ENCODE results near the gene MYBPHL. TPM values are rescaled to one million over a fixed set of nuclear protein-coding genes. Genes with fewer than 3 reads are reported as not detected.
A peak's percentile ranks its signal among the peaks of the same experiment; 100 is the strongest.

Gene MYBPHL
- total and polyA plus RNA-seq, 2 donors (not counting 1 experiment from before 2014, with no cell fraction given): not detected

- Histone ChIP-seq H3K4me3 (replicated peaks in 1 of 4; ENCODE audit: control extremely low read depth in 1 of 4, insufficient read depth in 1 of 4, low read depth in 3 of 4, low read length in 4 of 4) (no peak overlapping the region), H2AFZ (ENCODE audit: low read length) (no peak overlapping the region), H3K27me3 (ENCODE audit: control insufficient read depth, insufficient read depth, low read length) (no peaks in the 10 kb centered on the region), H3K27ac (ENCODE audit: insufficient read depth, low read length) (no peak overlapping the region), H3K9me3 (ENCODE audit: control insufficient read depth, insufficient read depth, low read depth, low read length) (no peaks in the 10 kb centered on the region), H3K36me3 (ENCODE audit: control insufficient read depth, insufficient read depth, low read length) (no peaks in the 10 kb centered on the region), H3K79me2 (ENCODE audit: control insufficient read depth, insufficient read depth, low read length) (no peaks in the 10 kb centered on the region), H3K9ac (ENCODE audit: insufficient read depth, low read length) (no peak overlapping the region), H4K20me1 (ENCODE audit: control insufficient read depth, extremely low read depth, insufficient read depth, low read length) (no peaks in the 10 kb centered on the region), H3K4me1 (ENCODE audit: control insufficient read depth, extremely low read depth, insufficient read depth, low read length) (no peaks in the 10 kb centered on the region), H3K4me2 (ENCODE audit: extremely low read depth, insufficient read depth, low read length) (no peak overlapping the region)
- DNase-seq (ENCODE audit: low read depth in 2 of 2): no peak
- TF ChIP-seq EZH2 (IDR thresholded peaks at IDR 0.05; ENCODE audit: low read length, missing control alignments): no peak
- TF ChIP-seq, protein P1, sequence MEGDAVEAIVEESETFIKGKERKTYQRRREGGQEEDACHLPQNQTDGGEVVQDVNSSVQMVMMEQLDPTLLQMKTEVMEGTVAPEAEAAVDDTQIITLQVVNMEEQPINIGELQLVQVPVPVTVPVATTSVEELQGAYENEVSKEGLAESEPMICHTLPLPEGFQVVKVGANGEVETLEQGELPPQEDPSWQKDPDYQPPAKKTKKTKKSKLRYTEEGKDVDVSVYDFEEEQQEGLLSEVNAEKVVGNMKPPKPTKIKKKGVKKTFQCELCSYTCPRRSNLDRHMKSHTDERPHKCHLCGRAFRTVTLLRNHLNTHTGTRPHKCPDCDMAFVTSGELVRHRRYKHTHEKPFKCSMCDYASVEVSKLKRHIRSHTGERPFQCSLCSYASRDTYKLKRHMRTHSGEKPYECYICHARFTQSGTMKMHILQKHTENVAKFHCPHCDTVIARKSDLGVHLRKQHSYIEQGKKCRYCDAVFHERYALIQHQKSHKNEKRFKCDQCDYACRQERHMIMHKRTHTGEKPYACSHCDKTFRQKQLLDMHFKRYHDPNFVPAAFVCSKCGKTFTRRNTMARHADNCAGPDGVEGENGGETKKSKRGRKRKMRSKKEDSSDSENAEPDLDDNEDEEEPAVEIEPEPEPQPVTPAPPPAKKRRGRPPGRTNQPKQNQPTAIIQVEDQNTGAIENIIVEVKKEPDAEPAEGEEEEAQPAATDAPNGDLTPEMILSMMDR (conservative IDR thresholded peaks at IDR 0.05 in 1 of 2, IDR thresholded peaks at IDR 0.05 in 1 of 2; ENCODE audit: low read depth in 1 of 2, low read length in 2 of 2): no peak
Observed at GRCh38 chr1:109268431-109269211, 38.2 kb downstream of the MYBPHL start.

GRCh38 chr1:109267743-109268300, 39.0 kb downstream of the MYBPHL start:
- H3K36me3 ChIP-seq (ENCODE audit: control insufficient read depth, insufficient read depth, low read length): no peaks in the 10 kb centered on the region
- no peaks in the 10 kb centered on the region for H3K27me3 ChIP-seq (ENCODE audit: control insufficient read depth, insufficient read depth, low read length)
- peak in 1 of 2 donors; percentile 73 for DNase-seq (ENCODE audit: low read depth in 2 of 2)
- no peak overlapping the region for H3K4me2 ChIP-seq (ENCODE audit: extremely low read depth, insufficient read depth, low read length)
- no peak overlapping the region for H3K9ac ChIP-seq (ENCODE audit: insufficient read depth, low read length)
- H3K27ac ChIP-seq (ENCODE audit: insufficient read depth, low read length): no peak overlapping the region
- H2AFZ ChIP-seq (ENCODE audit: low read length): no peak overlapping the region
- no peak for TF ChIP-seq EZH2 (IDR thresholded peaks at IDR 0.05; ENCODE audit: low read length, missing control alignments)
- TF ChIP-seq, protein P1 (conservative IDR thresholded peaks at IDR 0.05 in 1 of 2, IDR thresholded peaks at IDR 0.05 in 1 of 2; ENCODE audit: low read depth in 1 of 2, low read length in 2 of 2): no peak
- no peaks in the 10 kb centered on the region for H3K9me3 ChIP-seq (ENCODE audit: control insufficient read depth, insufficient read depth, low read depth, low read length)
- no peaks in the 10 kb centered on the region for H3K4me1 ChIP-seq (ENCODE audit: control insufficient read depth, extremely low read depth, insufficient read depth, low read length)
- H3K79me2 ChIP-seq (ENCODE audit: control insufficient read depth, insufficient read depth, low read length): no peaks in the 10 kb centered on the region
- H3K4me3 ChIP-seq (replicated peaks in 1 of 4; ENCODE audit: control extremely low read depth in 1 of 4, insufficient read depth in 1 of 4, low read depth in 3 of 4, low read length in 4 of 4): no peak overlapping the region
- H4K20me1 ChIP-seq (ENCODE audit: control insufficient read depth, extremely low read depth, insufficient read depth, low read length): no peaks in the 10 kb centered on the region

GRCh38 chr1:109266965-109267364, 39.8 kb downstream of the MYBPHL start:
- TF ChIP-seq EZH2 (IDR thresholded peaks at IDR 0.05; ENCODE audit: low read length, missing control alignments): no peak
- TF ChIP-seq, protein P1 (conservative IDR thresholded peaks at IDR 0.05 in 1 of 2, IDR thresholded peaks at IDR 0.05 in 1 of 2; ENCODE audit: low read depth in 1 of 2, low read length in 2 of 2): no peak
- H3K4me2 ChIP-seq (ENCODE audit: extremely low read depth, insufficient read depth, low read length): no peak overlapping the region
- no peaks in the 10 kb centered on the region for H4K20me1 ChIP-seq (ENCODE audit: control insufficient read depth, extremely low read depth, insufficient read depth, low read length)
- no peaks in the 10 kb centered on the region for H3K27me3 ChIP-seq (ENCODE audit: control insufficient read depth, insufficient read depth, low read length)
- no peak overlapping the region for H3K4me3 ChIP-seq (replicated peaks in 1 of 4; ENCODE audit: control extremely low read depth in 1 of 4, insufficient read depth in 1 of 4, low read depth in 3 of 4, low read length in 4 of 4)
- DNase-seq (ENCODE audit: low read depth in 2 of 2): peak; percentile 29 to 94
- H2AFZ ChIP-seq (ENCODE audit: low read length): no peak overlapping the region
- no peaks in the 10 kb centered on the region for H3K4me1 ChIP-seq (ENCODE audit: control insufficient read depth, extremely low read depth, insufficient read depth, low read length)
- no peak overlapping the region for H3K9ac ChIP-seq (ENCODE audit: insufficient read depth, low read length)
- H3K27ac ChIP-seq (ENCODE audit: insufficient read depth, low read length): no peak overlapping the region
- no peaks in the 10 kb centered on the region for H3K36me3 ChIP-seq (ENCODE audit: control insufficient read depth, insufficient read depth, low read length)
- no peaks in the 10 kb centered on the region for H3K79me2 ChIP-seq (ENCODE audit: control insufficient read depth, insufficient read depth, low read length)
- H3K9me3 ChIP-seq (ENCODE audit: control insufficient read depth, insufficient read depth, low read depth, low read length): no peaks in the 10 kb centered on the region
